GM12878 (cell line): ENCODE measurements around the gene LGMN. TPM values are rescaled to one million over a fixed set of nuclear protein-coding genes. Genes with fewer than 3 reads are reported as not detected.

ENCODE experiments used
- CEBPZ ChIP-seq: fragments of 150-350 bp; IDR thresholded peaks from 2 replicates; pipeline ENCODE4 v1.6.1; 2016; ENCODE audit warnings: low read depth, low read length
- CHD2 ChIP-seq: IDR thresholded peaks from 2 replicates; pipeline ENCODE4 v1.6.1; 2011; ENCODE audit warnings: low read depth, low read length, improper control_type of control experiment, borderline replicate concordance
- CREB1 ChIP-seq: IDR thresholded peaks from 2 replicates; pipeline ENCODE4 v1.6.1; 2012; ENCODE audit warnings: low read depth, mild to moderate bottlenecking, inconsistent platforms
- E2F8 ChIP-seq: fragments of 450-650 bp; IDR thresholded peaks from 2 replicates; pipeline ENCODE4 v1.6.1; 2018; ENCODE audit warnings: mild to moderate bottlenecking, low read depth, moderate library complexity; ENCODE audit not compliant: partially characterized antibody
- ELK1 ChIP-seq: IDR thresholded peaks from 2 replicates; pipeline ENCODE4 v1.6.1; 2012; ENCODE audit warnings: low read depth, low read length, improper control_type of control experiment
- KLF5 ChIP-seq: fragments of 450-650 bp; IDR thresholded peaks from 2 replicates; pipeline ENCODE4 v1.6.1; 2014; ENCODE audit warnings: mild to moderate bottlenecking; ENCODE audit not compliant: partially characterized antibody
- MYC ChIP-seq: IDR thresholded peaks from 2 replicates; pipeline ENCODE4 v1.6.1; 2011; ENCODE audit warnings: mild to moderate bottlenecking, low read length, moderate library complexity, inconsistent platforms; ENCODE audit not compliant: insufficient read depth, insufficient replicate concordance, insufficient read length, severe bottlenecking
- NFIC ChIP-seq: IDR thresholded peaks from 2 replicates; pipeline ENCODE4 v1.6.1; 2012; ENCODE audit warnings: low read depth, mild to moderate bottlenecking, inconsistent platforms, low read length, moderate library complexity
- PKNOX1 ChIP-seq: fragments of 450-650 bp; IDR thresholded peaks from 2 replicates; pipeline ENCODE4 v1.6.1; 2016; ENCODE audit warnings: mild to moderate bottlenecking
- RCOR1 ChIP-seq: conservative IDR thresholded peaks from 2 replicates; pipeline ENCODE4 v1.6.1; 2012; ENCODE audit warnings: low read depth, low read length, improper control_type of control experiment
- SIX5 ChIP-seq: IDR thresholded peaks from 2 replicates; pipeline ENCODE4 v1.6.1; 2011; ENCODE audit warnings: mild to moderate bottlenecking, low read depth, low read length, moderate library complexity; ENCODE audit not compliant: severe bottlenecking
- SMAD5 ChIP-seq: IDR thresholded peaks from 2 replicates; pipeline ENCODE4 v1.6.1; 2016; ENCODE audit warnings: antibody characterized with exemption, low read depth
- ZNF207 ChIP-seq: fragments of 450-650 bp; IDR thresholded peaks from 2 replicates; pipeline ENCODE4 v1.6.1; 2014; ENCODE audit warnings: antibody characterized with exemption, mild to moderate bottlenecking, borderline replicate concordance
- ZNF592 ChIP-seq: fragments of 450-650 bp; IDR thresholded peaks from 2 replicates; pipeline ENCODE4 v1.6.1; 2017; ENCODE audit warnings: mild to moderate bottlenecking, moderate library complexity
- polyA plus RNA-seq, 11 experiments: library from polyadenylated mRNA; depleted of rRNA in 4 of 11; unstranded in 6 of 11; stranded (reverse) in 5 of 11; fragments of >200 nt; fragmentation: Nextera tagmentation in 4 of 11; fragmentation: Illumina TruSeq in 1 of 11; extraction: Ambion mirVana in 4 of 11; extraction: Trizol in 1 of 11; gene quantifications; 1 replicate in 1 of 11; 2 replicates in 10 of 11; pipeline versions ENCODE4 v1.2.1 to v1.2.3, GENCODE V29; 2011 to 2016; ENCODE audit warnings: inconsistent platforms in 2 of 11, missing spikeins in 2 of 11, low read depth in 1 of 11
- total RNA-seq, 4 experiments: library from RNA; depleted of rRNA in 3 of 4; stranded (reverse); fragments of >200 nt in 3 of 4; fragmentation: Illumina TruSeq in 1 of 4; extraction: Trizol in 1 of 4; gene quantifications; 2 replicates each; pipeline versions ENCODE4 v1.2.1 to v1.2.3, GENCODE V29; 2013 to 2021

Gene LGMN
- total and polyA plus RNA-seq, 10 of the 15 experiments (the other 5 are each of a cell fraction or from before 2014, with no cell fraction given), result 0.71 to 192 (median 3.9) TPM

GRCh38 chr14:92793709-92794546, 45.5 kb upstream of the LGMN start, which contains the start of gene GOLGA5 (continued):
- 0 out of 2 replicates have a peak, but pooled peaks have one; percentile 51 for TF ChIP-seq RCOR1
- TF ChIP-seq SIX5, result peak; percentile 25
- no peak for TF ChIP-seq NFIC
- TF ChIP-seq SMAD5, result peak; percentile 24
- peak; percentile 53 for TF ChIP-seq CHD2
- peak; percentile 58; the same call in 1 of the 2 replicates for TF ChIP-seq ZNF207
- peak; percentile 98 for TF ChIP-seq MYC
- 0 out of 2 replicates have a peak, but pooled peaks have one; percentile 50 for TF ChIP-seq PKNOX1
- TF ChIP-seq ELK1, result peak; percentile 84; the same call in 1 of the 2 replicates
- TF ChIP-seq ZNF592, result no peak
- TF ChIP-seq CEBPZ, result no peak
- peak; percentile 94 for TF ChIP-seq CREB1
- no peak for TF ChIP-seq E2F8
- TF ChIP-seq KLF5, result no peak
